OCI-LY1 (cell line): Measurements from ENCODE around the gene IFT88.

Experiments
- H2AFZ ChIP-seq: fragments of 200-600 bp; sonication (generic), shearing (Covaris generic); 2 replicates; pipeline ENCODE4 v1.6.0; 2014; ENCODE audit warnings: antibody characterized with exemption, mild to moderate bottlenecking, low read length
- H3F3A ChIP-seq: fragments of 200-600 bp; sonication (generic), shearing (Covaris generic); 2 replicates; pipeline ENCODE4 v1.6.0; 2014; ENCODE audit warnings: mild to moderate bottlenecking, antibody characterized with exemption, low read length, moderate library complexity; ENCODE audit not compliant: insufficient read depth
- H3K27ac ChIP-seq: fragments of 200-600 bp; sonication (generic); 2 replicates; pipeline ENCODE4 v1.5.1; 2014; ENCODE audit warnings: low read length, mixed run types, mild to moderate bottlenecking, low read depth; ENCODE audit not compliant: poor library complexity, severe bottlenecking
- H3K27me3 ChIP-seq: fragments of 200-600 bp; sonication (generic); 2 replicates; pipeline ENCODE4 v1.6.0; 2014; ENCODE audit warnings: antibody characterized with exemption, mild to moderate bottlenecking, low read length, moderate library complexity; ENCODE audit not compliant: insufficient read depth
- H3K36me3 ChIP-seq: fragments of 200-600 bp; sonication (generic); 2 replicates; pipeline ENCODE4 v1.6.1; 2014; ENCODE audit warnings: mild to moderate bottlenecking, antibody characterized with exemption, low read length, moderate library complexity, mixed read lengths; ENCODE audit not compliant: insufficient read depth
- H3K4me1 ChIP-seq: fragments of 200-600 bp; sonication (generic); 2 replicates; pipeline ENCODE4 v1.5.1; 2014; ENCODE audit warnings: mild to moderate bottlenecking, low read length, moderate library complexity; ENCODE audit not compliant: insufficient read depth, severe bottlenecking
- H3K4me2 ChIP-seq: fragments of 200-600 bp; sonication (generic), shearing (Covaris generic); 2 replicates; pipeline ENCODE4 v1.6.1; 2014; ENCODE audit warnings: low read length
- H3K4me3 ChIP-seq: fragments of 200-600 bp; sonication (generic); 2 replicates; pipeline ENCODE4 v1.5.1; 2014; ENCODE audit warnings: low read length, low read depth, mild to moderate bottlenecking, mixed read lengths; ENCODE audit not compliant: poor library complexity, severe bottlenecking
- H3K79me2 ChIP-seq: fragments of 200-600 bp; shearing (Covaris generic); 2 replicates; pipeline ENCODE4 v1.6.1; 2016; ENCODE audit warnings: mixed run types, low read length, mixed read lengths; ENCODE audit not compliant: insufficient read depth
- H3K9ac ChIP-seq: fragments of 200-600 bp; sonication (generic), shearing (Covaris generic); 2 replicates; pipeline ENCODE4 v1.6.1; 2014; ENCODE audit warnings: mild to moderate bottlenecking, low read length, mixed read lengths
- H3K9me2 ChIP-seq: fragments of 200-600 bp; sonication (generic), shearing (Covaris generic); 2 replicates; pipeline ENCODE4 v1.6.1; 2014; ENCODE audit warnings: low read depth, mild to moderate bottlenecking, low read length, mixed read lengths
- H3K9me3 ChIP-seq: fragments of 200-600 bp; shearing (Covaris generic); 2 replicates; pipeline ENCODE4 v1.6.1; 2014; ENCODE audit warnings: low read length, mixed read lengths
- H4K20me1 ChIP-seq: fragments of 200-600 bp; sonication (generic), shearing (Covaris generic); 2 replicates; pipeline ENCODE4 v1.6.0; 2016; ENCODE audit warnings: mild to moderate bottlenecking, low read length; ENCODE audit not compliant: insufficient read depth
- CTCF ChIP-seq: fragments of 200-600 bp; sonication (generic), shearing (Covaris generic); IDR thresholded peaks from 2 replicates; pipeline ENCODE4 v1.5.1; 2017; ENCODE audit warnings: mild to moderate bottlenecking, antibody characterized with exemption, low read length, moderate library complexity, mixed read lengths
- EZH2 ChIP-seq: fragments of 200-600 bp; sonication (generic), shearing (Covaris generic); IDR thresholded peaks from 2 replicates; pipeline ENCODE4 v1.8.0; 2017; ENCODE audit warnings: borderline replicate concordance, mixed run types, mild to moderate bottlenecking, antibody characterized with exemption, low read length, moderate library complexity, mixed read lengths

IFT88 gene

GRCh38 chr13:20623000-20623399, 56.0 kb downstream of the IFT88 start:
- no peaks in the 10 kb centered on the region for H3K36me3 ChIP-seq
- H3K79me2 ChIP-seq: no peaks in the 10 kb centered on the region
- H3K4me2 ChIP-seq: no peak overlapping the region
- no peaks in the 10 kb centered on the region for H3K9me3 ChIP-seq
- H3K9ac ChIP-seq: no peak overlapping the region
- TF ChIP-seq CTCF: no peak
- no peak for TF ChIP-seq EZH2
- H2AFZ ChIP-seq: no peak overlapping the region
- H3K9me2 ChIP-seq: no peaks in the 10 kb centered on the region
- no peaks in the 10 kb centered on the region for H3F3A ChIP-seq
- H3K27me3 ChIP-seq: no peaks in the 10 kb centered on the region
- H4K20me1 ChIP-seq: no peaks in the 10 kb centered on the region
- no peaks in the 10 kb centered on the region for H3K4me1 ChIP-seq
- H3K27ac ChIP-seq: no peak overlapping the region
- no peak overlapping the region for H3K4me3 ChIP-seq

- Histone ChIP-seq H3K9me2 (no peaks in the 10 kb centered on the region), H2AFZ (no peak overlapping the region), H3K9me3 (no peaks in the 10 kb centered on the region), H3K27ac (no peak overlapping the region), H4K20me1 (no peaks in the 10 kb centered on the region), H3K27me3 (no peaks in the 10 kb centered on the region), H3F3A (no peaks in the 10 kb centered on the region), H3K79me2 (no peaks in the 10 kb centered on the region), H3K36me3 (no peaks in the 10 kb centered on the region), H3K9ac (no peak overlapping the region), H3K4me3 (no peak overlapping the region), H3K4me1 (no peaks in the 10 kb centered on the region), H3K4me2 (no peak overlapping the region)
- TF ChIP-seq EZH2: no peak
- TF ChIP-seq CTCF: no peak
Measured at GRCh38 chr13:20624213-20624612, 57.3 kb downstream of the IFT88 start.

GRCh38 chr13:20633802-20634201, 66.8 kb downstream of the IFT88 start:
- Histone ChIP-seq H2AFZ (no peak overlapping the region), H3K4me3 (no peak overlapping the region), H3K27me3 (no peaks in the 10 kb centered on the region), H3F3A (no peaks in the 10 kb centered on the region), H3K27ac (no peak overlapping the region), H3K9me3 (no peaks in the 10 kb centered on the region), H3K9me2 (no peaks in the 10 kb centered on the region), H3K79me2 (no peaks in the 10 kb centered on the region), H4K20me1 (no peaks in the 10 kb centered on the region), H3K4me2 (no peak overlapping the region), H3K36me3 (no peaks in the 10 kb centered on the region; the same call in 1 of the 2 replicates), H3K4me1 (no peaks in the 10 kb centered on the region), H3K9ac (no peak overlapping the region)
- no peak for TF ChIP-seq EZH2
- TF ChIP-seq CTCF: no peak
